GM12878 (cell line): ENCODE measurements around the gene RIPOR3.

Experiments
- EP300 ChIP-seq, 2 experiments: fragments of 150-350 bp in 1 of 2; IDR thresholded peaks; 2 replicates each; pipeline ENCODE4 v1.6.1; 2011 to 2012; ENCODE audit warnings: low read depth in 2 of 2, low read length in 2 of 2, borderline replicate concordance in 1 of 2, improper control_type of control experiment in 1 of 2, inconsistent platforms in 1 of 2; ENCODE audit not compliant: control insufficient read depth in 1 of 2
- EZH2 ChIP-seq: IDR thresholded peaks from 2 replicates; pipeline ENCODE4 v1.6.1; 2012; ENCODE audit warnings: low read depth, mild to moderate bottlenecking, control low read depth, inconsistent platforms, low read length, borderline replicate concordance; ENCODE audit not compliant: control insufficient read depth
- FOS ChIP-seq: IDR thresholded peaks from 3 replicates; pipeline ENCODE4 v1.6.1; 2011; ENCODE audit warnings: borderline replicate concordance; ENCODE audit not compliant: insufficient read length; ENCODE audit errors: extremely low read depth
- FOXK2 ChIP-seq: fragments of 450-650 bp; IDR thresholded peaks from 2 replicates; pipeline ENCODE4 v1.6.1; 2017; ENCODE audit warnings: mild to moderate bottlenecking, moderate library complexity
- TAF1 ChIP-seq: IDR thresholded peaks from 2 replicates; pipeline ENCODE4 v1.6.1; 2011; ENCODE audit warnings: mild to moderate bottlenecking, low read depth, low read length, borderline replicate concordance
- TF ChIP-seq, protein P1 (sequence below), 3 experiments: IDR thresholded peaks in 2 of 3; conservative IDR thresholded peaks in 1 of 3; 2 replicates each; pipeline ENCODE4 v1.5.1; 2011; ENCODE audit warnings: low read depth in 3 of 3, low read length in 3 of 3, mild to moderate bottlenecking in 3 of 3, control low read depth in 2 of 3, moderate library complexity in 2 of 3, inconsistent platforms in 1 of 3, mixed read lengths in 1 of 3; ENCODE audit not compliant: control insufficient read depth in 2 of 3, insufficient read depth in 1 of 3; ENCODE audit errors: extremely low read depth in 1 of 3

DNA sequence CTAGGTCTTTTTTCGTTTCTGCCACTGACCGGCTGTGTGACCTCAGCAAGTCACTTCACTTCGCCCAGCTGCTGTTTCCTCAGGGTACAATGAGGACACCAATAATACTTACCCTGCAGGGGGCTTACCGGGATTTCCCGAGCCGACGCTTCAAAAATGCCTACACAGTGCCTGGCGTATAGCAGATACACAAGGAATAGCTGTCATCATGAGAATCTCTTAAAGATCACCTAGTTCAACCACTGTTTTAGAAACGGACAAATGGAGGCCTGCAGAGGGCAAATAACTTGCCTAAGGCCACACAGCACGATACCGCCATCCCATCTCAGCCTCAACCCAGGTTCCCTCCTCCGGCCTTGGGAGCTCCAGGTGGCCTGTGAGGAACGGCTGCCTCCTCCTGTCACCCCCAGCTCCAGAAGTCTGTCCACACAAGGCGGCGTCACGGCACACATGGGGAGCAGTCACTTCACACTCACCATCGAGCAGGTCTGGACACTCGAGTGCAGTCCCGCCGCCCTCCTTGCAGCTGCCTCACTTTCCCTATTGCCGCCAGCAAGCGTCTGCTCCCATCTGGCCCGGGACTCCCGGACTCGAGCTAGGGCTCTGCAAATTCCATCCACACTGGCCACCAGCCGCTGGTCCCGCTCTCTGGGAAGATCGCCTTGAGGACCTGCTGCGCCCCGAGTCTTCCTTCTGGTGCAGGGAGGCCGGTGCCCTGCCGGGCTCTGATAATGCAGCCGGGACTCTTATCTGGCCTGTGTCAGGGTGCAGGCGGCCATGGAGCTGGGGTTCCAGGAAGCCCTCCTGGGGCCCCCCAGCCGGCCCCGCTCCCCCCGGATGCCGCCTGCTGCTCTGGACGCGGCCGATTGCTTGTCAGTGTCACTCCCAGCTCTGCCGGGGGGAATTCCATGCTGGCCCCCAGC, at the start of gene RIPOR3:
- TF ChIP-seq, protein P1, sequence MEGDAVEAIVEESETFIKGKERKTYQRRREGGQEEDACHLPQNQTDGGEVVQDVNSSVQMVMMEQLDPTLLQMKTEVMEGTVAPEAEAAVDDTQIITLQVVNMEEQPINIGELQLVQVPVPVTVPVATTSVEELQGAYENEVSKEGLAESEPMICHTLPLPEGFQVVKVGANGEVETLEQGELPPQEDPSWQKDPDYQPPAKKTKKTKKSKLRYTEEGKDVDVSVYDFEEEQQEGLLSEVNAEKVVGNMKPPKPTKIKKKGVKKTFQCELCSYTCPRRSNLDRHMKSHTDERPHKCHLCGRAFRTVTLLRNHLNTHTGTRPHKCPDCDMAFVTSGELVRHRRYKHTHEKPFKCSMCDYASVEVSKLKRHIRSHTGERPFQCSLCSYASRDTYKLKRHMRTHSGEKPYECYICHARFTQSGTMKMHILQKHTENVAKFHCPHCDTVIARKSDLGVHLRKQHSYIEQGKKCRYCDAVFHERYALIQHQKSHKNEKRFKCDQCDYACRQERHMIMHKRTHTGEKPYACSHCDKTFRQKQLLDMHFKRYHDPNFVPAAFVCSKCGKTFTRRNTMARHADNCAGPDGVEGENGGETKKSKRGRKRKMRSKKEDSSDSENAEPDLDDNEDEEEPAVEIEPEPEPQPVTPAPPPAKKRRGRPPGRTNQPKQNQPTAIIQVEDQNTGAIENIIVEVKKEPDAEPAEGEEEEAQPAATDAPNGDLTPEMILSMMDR (IDR thresholded peaks at IDR 0.05 in 2 of 3, conservative IDR thresholded peaks at IDR 0.05 in 1 of 3; ENCODE audit: control insufficient read depth in 2 of 3, extremely low read depth in 1 of 3, insufficient read depth in 1 of 3, low read depth in 3 of 3, low read length in 3 of 3) = no peak
- TF ChIP-seq EZH2 (no peak), FOS (no peak), FOXK2 (no peak), TAF1 (no peak), EP300 (IDR thresholded peaks at IDR 0.05; ENCODE audit: borderline replicate concordance in 1 of 2, control insufficient read depth in 1 of 2, low read depth in 2 of 2, low read length in 2 of 2) (no peak)
